Measurements from ENCODE around the gene ACAP1.
A peak's percentile ranks its signal among the peaks of the same experiment; 100 is the strongest.

Gene ACAP1, protein sequence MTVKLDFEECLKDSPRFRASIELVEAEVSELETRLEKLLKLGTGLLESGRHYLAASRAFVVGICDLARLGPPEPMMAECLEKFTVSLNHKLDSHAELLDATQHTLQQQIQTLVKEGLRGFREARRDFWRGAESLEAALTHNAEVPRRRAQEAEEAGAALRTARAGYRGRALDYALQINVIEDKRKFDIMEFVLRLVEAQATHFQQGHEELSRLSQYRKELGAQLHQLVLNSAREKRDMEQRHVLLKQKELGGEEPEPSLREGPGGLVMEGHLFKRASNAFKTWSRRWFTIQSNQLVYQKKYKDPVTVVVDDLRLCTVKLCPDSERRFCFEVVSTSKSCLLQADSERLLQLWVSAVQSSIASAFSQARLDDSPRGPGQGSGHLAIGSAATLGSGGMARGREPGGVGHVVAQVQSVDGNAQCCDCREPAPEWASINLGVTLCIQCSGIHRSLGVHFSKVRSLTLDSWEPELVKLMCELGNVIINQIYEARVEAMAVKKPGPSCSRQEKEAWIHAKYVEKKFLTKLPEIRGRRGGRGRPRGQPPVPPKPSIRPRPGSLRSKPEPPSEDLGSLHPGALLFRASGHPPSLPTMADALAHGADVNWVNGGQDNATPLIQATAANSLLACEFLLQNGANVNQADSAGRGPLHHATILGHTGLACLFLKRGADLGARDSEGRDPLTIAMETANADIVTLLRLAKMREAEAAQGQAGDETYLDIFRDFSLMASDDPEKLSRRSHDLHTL

DNA sequence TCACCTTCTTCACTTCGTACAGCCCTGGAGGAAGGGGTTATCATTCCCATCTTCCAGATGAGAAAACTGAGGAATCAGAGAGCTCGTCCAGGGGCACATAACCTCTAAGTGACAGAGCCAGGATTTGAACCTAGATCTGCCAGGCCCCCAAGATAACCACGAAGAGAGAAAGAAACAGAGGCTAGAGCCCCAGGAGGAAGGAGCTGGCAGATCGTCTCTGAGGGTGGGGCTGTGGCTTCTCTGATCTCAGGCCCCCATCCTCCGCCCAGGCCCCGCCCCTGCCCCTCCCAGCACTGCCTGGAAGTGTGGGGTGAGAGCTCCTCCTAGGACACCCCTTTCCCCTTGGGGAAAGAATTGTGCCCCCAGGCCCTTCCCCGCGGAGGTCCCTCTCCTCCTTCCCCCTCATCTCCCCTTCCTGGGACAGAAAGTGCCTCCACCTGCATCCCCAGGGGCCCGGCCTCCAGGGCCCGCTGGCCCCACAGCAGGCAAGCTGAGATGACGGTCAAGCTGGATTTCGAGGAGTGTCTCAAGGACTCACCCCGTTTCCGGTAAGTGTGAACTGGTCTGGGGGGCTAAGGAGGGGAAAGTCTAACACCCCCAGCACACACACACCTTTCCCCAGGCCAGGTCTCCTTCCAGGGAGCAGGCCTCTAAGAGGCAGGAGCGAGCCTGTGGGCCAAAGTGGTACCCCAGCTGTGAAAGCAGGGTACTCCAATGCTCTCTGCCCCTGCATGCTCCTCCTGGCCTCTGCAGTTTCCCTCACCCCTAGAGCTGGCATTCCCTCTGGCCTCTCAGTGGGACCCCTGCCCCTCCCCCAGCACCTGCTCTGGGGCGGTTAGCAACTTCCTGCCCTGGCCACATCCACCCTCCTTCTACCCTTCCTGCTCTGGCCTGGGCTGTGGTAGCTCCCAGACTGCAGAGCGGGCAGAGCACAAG lies at the start of gene ACAP1:
Gene ACAP1, plus strand, starts transcription at position 290 of the 936 bp plus-strand sequence. Its CDS starts 206 bp downstream, at position 496.
- DNase-seq = no peak

DNA sequence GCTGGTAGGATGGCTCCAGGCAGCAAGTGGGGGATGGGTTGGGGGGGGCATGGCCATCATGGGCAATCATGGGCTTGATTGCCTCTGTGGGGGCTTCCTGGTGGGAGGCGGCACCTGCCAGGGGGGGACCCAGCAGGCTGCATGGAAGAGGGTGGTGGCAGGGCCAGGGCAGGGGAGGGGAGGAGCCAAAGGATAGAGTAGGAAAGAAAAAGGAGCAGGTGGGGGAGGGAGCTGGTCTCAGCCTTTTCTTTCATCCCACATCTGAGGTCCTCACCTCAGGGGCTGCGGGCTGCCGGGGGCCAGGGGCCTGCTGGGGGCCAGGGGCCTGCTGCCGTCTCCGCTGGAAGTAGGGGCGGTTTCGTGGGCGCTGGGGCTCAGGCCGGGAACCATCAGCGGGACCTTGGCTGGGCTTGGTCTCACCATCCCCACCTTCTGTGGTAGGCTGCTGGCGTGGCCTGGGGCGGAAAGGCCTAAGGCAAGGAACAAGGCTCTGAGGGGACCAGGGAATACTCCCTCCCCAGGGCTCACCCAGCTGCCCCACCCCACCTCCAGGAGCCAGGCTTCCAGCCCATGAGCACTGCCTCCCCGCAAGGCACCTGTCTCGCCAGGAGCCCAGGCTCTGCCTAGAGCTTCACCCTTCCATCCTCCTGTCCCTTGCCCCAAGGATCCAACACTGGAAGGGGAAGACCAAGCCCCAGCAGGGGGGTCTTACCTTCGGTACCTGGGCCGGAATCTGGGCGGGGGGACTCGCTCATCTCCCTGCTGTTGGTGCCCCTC lies 46.9 kb upstream of the ACAP1 start:
- no peak for DNase-seq

DNA sequence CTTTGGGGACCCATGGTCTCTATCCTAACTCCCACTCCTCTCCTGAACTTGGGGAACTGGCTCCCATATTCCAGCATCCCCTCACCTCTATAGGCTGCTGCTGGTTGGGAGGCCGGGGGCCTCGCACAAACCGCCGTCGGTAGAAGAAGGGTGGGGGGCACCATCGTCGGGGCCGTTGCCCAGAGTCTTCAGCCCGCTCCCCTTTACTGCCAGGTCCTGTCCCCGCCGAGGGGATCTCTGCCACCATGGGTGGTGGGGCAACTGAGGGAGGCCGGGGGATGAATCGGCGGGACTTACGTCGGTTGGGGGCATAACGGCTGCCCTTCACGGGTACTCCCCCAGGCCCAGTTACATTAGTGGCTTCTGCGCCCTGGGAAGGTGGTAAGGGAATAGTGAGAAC lies 46.2 kb upstream of the ACAP1 start:
- no peak for DNase-seq

DNA sequence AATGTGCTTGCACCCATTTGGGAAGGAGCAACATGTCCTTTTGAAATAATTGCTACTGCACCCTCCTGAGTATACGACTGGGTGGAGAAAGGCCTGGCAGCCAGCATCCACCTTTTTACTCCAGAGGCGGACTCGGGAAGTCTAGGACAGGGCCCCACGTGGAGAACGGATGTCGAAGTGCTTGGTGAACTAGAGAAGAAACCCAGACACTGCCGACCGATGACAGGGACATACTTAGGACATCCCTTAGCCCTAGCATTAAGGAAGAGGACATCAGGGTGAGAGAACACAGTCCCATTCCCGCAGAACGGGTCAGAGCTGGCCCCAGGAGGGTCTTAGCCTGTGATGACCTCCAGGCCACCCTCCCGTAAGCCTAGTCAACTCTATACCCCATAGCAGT lies 45.6 kb upstream of the ACAP1 start:
- no peak for DNase-seq

DNA sequence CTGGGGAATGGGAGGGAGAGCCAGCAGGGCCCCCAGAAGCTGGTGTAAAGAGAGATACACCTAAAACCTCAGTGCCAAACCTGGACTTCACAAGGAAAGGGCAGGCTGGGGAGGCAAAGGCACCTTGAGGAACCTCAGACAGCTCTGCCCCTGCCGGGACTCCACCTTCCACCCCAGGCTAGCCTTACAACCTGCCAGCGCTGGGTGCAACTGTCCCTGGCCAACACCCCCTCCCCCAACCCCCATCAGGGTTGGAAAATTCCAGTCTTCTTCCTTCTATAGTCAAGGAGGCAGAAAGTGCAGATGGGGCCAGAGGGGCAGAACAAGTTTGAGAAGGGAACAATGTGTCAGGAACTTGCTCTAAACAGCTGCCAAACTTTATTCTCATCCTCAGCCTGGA lies 44.1 kb upstream of the ACAP1 start:
- DNase-seq = no peak

DNA sequence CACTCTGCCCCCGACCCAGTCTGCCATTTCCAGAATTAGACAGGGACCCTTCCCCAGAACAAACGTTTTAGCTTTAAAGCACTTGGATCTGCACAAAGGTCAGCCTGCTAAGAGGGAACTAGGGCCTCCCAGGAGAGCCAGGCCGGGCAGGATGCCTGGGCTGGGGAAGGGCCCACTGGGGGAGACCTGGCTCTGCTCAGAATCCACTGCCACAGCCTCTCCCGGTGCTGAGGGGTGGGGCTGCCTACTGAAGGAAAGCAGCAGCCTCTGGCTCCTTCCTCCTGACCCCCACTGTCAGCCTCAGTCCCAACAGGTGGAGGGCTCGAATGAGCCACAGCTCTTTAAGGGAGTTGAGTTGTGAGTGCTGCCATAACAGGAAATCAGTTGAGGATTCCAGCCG lies 43.6 kb upstream of the ACAP1 start:
- no peak for DNase-seq

DNA sequence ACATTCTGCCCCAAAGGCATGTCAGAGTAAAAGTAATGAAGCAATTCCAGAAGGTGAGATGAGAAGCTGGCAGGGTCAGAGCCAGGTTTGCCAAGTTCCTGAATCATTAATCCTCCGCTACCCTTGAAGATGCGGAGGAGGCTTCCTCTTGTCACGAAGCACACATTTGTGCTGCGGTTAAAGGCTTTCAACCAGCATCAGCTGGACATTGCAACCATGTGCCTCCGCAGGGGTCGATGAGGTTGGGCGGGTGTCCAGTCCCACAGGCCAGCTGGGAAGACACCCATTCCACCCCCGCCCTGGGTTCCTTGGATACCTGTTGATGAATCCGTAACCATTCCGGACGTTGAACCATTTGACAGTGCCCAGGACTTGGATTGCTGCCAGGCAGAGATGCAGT lies 43.2 kb upstream of the ACAP1 start:
- no peak for DNase-seq

DNA sequence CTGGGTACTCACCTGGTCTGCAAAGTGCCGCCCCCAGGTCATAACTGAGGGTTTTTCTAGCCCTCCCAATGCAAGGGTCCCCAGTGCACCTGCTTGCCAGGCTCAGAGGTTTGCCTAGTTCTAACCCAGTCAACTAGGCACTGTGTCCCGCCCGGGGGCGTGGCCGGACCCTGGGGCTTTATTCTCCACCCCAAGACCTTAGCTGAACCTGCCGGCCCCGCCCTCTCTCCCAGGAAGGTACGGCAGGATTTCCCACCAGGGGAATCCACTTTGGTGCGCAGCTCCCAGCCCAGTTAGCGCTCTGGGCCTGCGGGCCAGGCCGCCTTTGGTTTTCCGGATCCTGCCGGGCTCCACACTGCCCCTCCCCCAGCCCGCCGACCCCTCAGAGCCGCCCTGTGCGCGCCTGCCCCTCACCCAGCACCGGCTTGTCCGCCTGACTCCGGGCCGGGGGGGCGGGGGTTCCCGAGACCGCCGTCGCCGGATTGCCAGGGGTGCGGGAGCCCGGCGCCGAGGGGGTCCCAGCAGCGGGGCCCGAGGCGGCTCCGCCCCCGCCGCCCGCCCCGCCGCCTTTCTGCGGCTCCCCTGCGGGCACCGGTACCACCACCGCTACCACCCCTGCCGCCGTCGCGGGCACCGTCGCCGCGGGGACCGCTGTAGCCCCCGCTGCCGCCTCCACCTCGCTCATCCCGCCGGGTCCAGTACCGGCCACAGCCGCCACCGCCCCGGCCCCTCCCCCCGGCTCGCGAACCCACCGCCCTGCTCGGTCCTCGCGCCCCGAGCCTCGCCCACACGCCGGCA lies 42.3 kb upstream of the ACAP1 start:
- DNase-seq = no peak

DNA sequence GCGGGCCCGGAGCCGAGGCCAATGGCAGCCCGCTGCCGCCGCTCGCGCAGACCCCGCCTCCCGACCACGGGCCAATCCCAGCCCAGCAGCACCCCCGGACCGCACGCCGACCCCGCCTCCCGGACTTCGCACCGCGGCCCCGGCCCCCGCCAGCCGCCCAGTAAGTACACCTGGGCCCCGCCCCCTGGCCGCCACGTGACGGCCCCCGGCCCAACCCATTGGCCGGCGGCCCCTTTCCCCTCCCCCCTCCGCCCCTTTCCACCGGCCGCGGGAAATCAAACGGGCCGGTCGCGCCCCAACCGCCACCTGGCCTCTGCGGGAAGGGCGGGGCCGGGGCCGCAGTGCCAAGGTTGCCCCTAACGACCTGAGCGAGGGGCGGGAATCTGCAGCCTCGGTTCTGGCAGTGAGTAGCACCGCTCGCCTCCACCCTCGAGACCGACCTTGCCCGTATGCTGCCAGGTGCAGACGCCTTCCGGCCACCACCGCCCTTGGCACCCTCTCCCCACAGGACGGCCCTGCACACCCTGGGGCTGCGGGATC lies 41.6 kb upstream of the ACAP1 start, which contains the start of gene YBX2:
Gene YBX2, minus strand, starts transcription at position 26 of the 540 bp plus-strand sequence. CDS start 139 bp downstream, outside the sequence.
- DNase-seq = peak; percentile 27

DNA sequence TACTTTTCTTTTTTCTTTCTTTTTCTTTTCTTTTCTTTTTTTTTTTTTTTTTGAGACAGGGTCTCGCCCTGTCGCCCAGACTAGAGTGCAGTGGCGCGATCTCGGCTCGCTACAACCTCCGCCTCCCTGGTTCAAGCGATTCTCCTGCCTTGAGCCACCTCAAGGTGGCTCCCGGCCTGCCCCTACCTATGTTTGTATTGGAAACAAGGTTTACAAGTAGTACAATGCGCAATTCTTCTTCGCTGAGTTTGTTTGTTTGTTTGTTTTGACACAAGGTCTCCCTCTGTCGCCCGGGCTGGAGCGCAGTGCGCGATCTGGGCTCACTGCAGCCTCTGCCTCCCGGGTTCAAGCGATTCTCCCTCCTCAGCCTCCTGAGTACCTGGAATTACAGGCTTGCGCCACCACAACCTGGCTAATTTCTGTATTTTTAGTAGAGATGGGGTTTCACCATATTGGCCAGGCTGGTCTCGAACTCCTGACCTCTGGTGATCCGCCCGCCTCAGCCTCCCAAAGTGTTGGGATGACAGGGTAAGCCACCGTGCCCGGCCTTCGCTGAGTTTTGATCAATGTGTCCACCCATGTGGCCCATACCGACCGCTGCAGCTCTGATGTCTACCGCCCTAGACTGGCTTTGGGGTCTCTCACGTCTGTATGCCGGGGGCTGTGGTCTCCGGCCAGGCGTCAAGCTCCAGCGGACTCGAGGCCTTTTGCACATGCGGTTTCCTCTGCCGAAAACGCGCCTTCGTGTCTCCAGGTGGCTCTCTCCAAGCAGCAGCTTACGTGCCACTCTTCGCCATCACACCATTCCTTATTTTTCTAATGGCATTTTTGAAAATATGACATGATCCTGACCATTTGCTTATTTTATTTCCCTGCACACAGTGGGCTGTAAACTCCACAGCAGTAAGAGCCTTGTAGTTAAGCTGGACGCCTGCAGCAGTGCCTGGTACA lies 40.8 kb upstream of the ACAP1 start:
- no peak for DNase-seq

DNA sequence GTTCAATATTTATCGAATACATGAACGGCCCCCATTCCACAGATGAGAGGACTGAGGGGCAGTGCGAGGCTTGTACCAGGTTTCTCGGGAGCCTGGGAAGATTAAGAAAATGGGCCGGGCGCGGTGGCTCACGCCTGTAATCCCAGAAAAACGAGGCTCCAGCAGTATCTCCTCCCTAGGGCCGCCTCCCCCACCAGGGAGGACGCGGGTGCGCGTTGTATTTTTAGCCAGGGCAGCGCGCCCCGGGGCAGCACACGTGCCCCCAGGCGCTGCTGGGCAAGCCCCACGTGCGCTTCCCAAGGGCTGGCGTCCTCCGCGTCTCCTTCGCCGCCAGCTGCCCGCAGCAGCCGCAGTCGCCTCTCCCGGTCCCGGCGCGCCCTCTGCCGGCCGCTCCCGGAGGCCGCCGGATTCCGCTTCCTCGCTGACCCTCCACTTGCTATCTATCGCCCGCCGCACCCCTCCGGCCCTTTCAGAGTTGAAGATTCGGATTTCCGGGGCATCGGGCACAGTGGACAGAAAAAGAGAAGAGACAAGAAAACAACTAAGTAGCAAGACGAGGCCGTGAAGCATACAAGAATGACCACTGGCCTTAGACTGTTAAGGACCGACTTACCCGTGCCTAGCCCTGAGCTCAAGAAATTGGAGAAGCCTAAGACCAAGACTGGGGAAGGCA lies 40.0 kb upstream of the ACAP1 start:
- peak; percentile 65 for DNase-seq

DNA sequence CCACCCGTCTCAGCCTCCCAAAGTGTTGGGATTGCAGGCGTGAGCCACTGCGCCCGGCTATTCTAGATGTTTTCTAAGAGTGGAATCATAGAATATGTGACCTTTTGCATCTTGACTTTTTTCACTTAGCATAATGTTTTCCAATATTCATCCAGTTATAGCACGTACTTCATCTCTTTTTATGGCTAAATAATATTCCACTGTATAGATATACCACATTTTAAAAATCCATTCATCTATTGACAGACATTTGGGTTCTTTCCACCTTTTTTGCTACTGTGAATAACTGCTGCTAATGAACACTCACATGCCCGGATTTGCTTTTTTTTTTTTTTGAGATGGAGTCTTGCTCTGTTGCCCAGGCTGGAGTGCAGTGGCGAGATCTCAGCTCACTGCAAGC lies 32.1 kb upstream of the ACAP1 start:
- DNase-seq = no peak

DNA sequence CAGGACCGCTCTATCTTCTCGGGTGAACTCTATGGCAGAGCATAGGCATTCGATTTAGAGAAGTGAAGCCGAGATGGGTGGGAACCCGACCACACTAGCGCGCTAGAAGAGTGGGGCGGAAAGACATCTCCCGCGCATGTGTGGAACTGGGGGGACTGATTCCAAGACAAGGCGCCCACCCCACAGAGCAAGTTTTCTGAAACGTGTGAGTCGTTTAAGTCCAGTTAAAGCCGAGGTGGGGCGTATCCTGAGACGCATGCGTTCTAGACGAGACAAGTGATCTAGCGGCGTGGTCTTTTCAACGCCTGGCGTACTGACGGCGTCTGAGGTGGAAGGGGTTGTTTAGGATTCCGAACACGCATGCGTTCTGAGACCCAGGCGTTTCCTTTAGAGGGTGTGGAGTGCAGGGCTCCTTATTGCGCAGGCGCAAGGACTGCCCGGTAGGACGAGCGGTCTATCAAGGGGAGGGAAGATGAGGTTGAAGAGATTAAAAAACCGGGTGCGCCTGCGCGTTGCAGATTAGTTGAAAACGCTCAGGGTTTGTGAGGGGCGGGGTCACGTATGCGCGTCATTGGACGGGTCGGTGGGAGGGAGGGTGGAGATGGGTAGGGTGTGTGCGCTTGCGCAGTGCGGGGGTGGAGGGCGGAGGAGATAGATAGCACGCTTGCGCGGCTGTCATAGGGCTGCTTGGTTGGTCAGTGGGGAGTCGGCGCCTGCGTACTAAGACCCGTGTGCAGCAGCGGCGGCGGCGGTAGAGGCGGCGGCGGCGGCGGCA lies 29.2 kb upstream of the ACAP1 start, which contains the start of gene EIF5A:
Gene EIF5A, plus strand, starts transcription at position 718 of the 775 bp plus-strand sequence. CDS start 2,008 bp downstream, outside the sequence.
- DNase-seq = peak; percentile 100

DNA sequence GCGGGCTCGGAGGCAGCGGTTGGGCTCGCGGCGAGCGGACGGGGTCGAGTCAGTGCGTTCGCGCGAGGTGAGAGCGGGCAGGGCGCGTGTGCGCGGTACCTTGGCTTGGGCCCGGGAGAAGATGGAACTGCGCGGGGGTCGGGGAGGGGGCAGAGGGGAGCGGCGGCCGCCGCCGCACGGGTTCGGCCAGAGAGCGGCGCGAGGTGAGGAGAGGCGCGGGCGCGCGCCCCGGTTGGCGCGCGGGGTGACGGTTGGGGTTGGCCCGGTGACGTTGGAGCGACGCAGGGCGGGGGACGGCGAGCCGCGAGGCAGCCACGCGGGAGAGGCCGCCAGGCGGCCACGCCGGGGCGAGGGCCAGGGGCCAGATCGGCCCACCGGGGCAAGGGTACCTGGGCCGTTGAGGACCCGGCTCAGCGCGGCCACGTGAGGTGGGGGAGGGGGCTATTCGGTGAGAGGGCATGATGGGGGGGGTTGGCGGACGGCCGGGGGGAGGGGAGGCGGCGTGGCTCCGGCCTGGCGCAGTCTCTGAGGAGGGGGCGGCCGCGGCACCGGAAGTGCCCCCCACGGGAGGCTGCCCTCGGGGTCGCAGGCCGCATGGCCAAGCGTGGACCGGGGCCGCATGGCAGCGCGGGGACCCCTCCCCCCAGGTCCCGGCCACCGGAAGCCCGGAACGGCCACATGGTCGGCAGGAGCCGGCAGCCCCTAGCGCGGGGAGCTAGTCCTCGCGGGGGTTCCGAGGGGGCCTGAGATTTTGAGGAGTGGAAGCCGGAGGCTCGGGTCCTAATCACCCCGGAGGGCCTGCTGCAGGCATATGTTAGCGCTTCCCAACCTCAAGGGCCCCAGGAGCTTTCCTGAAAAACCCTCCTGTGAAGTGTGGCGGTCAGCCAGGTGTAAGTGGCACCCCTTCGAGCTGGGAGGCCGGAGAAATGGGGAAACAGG lies 28.4 kb upstream of the ACAP1 start:
- DNase-seq = peak; percentile 17

DNA sequence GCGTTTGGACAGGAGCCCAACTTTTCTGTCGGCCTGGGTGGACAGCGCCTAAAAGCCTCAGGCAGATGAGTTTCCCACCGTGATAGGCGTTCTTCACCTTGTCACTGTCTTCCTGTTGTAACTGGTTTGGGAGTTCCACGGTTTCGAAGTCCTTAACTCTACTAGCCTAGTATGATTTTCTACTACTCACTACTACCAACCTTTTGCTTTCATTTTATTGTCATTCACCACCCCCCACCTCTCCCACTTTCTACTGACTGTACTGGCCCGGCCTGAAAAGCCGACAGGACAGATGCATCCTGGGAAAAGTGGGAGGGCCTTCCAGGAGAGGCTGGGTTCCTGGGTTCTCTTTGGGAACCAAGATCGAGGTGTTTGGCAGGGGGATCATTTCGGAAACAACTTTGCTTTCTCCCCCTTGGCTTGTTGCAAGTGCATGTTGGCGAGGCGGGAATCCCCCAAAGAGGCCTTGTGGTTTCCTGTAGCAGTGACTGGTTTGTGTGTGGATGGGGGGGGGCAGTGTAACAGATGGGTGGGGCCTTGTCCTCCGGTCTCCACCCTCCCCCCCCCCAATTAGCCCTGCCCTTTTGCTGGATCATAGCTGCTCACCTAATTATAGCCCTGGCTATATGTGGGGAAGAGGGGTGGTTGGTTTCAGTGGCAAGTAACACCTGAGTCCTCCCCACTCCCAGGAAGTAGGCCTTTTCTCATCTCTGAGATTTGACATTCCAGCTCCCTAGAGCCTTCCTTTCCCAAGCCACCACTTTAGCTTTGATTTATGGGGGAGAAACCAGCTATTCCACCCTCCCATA lies 27.5 kb upstream of the ACAP1 start:
- peak; percentile 78 for DNase-seq

DNA sequence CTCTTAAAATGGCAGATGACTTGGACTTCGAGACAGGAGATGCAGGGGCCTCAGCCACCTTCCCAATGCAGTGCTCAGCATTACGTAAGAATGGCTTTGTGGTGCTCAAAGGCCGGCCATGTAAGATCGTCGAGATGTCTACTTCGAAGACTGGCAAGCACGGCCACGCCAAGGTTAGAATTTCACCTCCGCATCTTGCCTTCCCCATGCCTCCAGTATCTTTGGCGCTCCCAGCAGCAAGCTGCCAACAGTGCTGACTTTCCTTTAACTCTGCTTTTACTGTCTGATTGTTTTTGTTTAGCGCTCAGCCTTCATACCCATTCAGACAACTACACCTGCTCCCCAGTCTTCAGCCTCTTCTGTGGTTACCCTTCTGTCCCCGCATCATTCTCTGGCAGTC lies 26.7 kb upstream of the ACAP1 start:
- DNase-seq = no peak
